AG20443 (cell line): ENCODE results near the gene ODAD4.
"Not testable (repeated sequence)": the region's sequence is repeated elsewhere in the genome, so short reads cannot be mapped to it uniquely, and the experiment has no call there.

Experiments
- DNase-seq: peaks from one replicate; pipeline ENCODE4 v3.0.0; 2012; ENCODE audit warnings: low spot score, mixed read lengths

The ODAD4 gene

GRCh38 chr17:42001729-42002128 is 71.3 kb downstream of the ODAD4 start:
- DNase-seq = no peak

DNA sequence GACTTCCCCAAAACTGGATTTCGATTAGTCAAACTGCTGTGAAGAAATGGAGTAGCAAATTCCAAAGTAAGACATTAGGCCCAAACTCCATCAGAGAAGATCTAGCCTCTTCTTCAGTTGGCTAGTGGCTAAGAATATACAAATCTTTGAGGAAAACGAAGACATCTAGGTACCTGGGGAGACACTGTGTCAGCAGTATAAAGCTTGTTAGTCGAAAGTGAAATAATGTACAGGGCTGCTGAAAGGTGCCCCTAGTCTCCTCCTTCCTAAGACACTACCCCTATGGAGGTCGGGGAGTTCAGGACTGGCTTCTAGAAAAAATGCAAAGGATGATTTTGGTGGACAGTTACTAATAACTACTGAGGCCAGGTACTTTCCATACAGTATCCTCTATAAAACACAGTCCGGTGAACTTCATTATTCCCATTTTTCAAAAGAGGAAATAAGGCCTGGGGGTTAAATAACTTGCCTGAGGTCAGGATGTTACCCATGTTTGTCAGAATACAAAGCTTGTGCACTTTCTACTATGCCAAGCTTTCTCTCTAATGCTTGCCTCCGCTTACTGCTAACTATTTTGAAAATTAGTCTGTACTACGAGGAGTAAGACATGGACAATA is 71.9 kb downstream of the ODAD4 start:
- no peak for DNase-seq

DNA sequence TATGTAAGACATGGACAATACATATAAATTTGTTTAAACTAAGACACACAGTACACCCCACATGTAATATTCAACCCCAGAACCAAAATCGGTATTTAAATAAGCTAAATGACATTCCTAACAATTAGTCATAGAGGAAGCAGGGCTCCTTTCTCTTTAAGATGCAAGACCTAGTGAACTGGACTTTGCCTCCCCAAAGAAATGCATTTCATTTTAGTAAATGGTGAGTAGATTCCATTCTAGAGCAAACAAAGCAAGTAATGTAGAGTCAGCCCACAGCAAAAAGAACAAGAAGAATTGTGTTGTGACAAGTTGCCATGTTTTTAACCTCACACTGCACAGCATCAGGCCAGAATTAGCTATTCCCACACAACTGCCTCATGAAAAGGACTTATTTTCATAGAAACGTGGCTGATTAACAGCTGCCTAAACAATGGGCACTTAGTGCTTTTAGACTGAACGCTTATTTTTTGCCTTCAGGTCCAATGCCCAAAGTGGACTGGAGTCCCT is 72.4 kb downstream of the ODAD4 start:
- DNase-seq = no peak

DNA sequence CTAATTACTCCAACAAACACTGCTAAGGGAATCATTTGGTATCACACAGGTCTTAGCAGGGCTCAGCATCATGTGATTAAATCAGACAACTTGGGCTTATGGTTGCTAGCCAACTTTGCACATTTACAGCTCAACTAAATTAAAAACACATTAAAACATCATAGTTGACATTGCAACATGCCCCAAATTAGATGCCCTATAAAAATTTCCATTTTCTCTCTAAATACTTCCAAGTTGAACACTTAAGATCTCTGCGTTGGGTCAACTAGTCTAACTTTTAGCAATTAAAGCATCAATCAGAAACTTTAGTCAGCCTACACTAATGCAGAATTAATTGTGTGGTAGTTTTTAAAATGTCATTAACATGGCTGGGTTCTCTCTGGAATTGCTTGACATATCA is 74.7 kb downstream of the ODAD4 start:
- DNase-seq = no peak

GRCh38 chr17:42009170-42009569 is 78.8 kb downstream of the ODAD4 start:
- DNase-seq = no peak

DNA sequence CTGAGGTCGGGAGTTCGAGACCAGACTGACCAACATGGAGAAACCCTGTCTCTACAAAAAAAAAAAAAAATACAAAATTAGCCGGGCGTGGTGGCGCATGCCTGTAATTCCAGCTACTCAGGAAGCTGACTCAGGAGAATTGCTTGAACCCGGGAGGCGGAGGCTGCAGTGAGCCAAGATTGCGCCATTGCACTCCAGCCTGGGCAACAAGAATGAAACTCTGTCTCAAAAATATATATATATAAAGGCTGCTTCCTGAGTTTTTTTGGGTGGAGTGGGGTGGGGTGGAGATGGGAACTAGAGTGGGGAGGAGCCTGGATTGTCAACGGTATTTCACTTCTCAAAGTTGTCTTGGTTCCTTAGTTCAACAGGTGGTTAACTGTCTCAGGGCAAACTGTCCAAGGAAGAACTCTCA is 79.9 kb downstream of the ODAD4 start:
- not testable (repeated sequence) for DNase-seq

DNA sequence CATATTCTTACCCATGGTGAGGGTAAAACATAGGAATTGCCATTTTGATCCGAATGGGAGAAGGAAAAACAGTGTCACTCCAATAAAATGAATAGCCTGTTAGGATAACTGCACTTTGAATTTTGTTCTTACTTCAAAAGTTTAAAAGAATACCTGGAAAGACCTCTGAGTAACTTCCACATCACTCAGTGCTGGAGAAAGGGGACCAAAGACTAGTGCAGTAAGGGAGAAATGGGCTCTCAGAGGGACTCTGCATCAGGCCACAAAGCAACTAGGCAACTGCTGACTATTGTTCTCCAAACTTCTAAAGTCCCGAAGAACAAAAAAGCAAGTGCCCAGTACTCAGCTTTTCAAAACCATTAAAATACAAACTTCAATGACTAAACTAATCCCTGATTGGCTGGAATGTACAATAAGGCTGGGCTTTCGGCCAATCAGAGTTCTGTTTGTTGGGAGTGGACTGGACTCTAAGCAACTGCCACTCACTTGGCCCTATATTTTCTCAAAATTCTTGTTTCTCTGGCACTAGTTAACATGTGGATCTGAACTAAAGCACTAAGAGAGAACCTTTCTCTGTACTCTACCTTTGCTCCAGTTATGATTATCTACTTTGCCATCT is 80.6 kb downstream of the ODAD4 start:
- no peak for DNase-seq

GRCh38 chr17:42012363-42012762 is 81.9 kb downstream of the ODAD4 start:
- DNase-seq = not testable (repeated sequence)

DNA sequence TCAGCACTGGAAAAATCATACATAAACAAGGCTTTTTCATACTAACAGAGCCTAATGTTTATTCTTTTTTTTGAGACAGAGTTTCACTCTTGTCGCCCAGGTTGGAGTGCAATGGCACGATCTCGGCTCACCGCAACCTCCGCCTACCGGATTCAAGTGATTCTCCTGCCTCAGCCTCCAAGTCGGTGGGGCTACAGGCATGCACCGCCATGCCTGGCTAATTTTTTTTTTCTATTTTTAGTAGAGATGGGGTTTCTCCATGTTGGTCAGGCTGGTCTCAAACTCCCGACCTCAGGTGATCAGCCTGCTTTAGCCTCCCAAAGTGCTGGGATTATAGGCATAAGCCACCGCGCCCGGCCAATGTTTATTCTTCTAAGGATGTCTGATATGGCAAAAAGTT is 83.3 kb downstream of the ODAD4 start:
- not testable (repeated sequence) for DNase-seq
